Panc1 (cell line): Measurements from ENCODE around the gene BCAS3.

ENCODE experiments used
- POLR2AphosphoS5 ChIP-seq: IDR thresholded peaks from 2 replicates; pipeline ENCODE4 v1.6.1; 2012; ENCODE audit warnings: mild to moderate bottlenecking, low read depth, low read length, moderate library complexity
- TF ChIP-seq, protein P1 (sequence below): fragments of 450-650 bp; IDR thresholded peaks from 2 replicates; pipeline ENCODE4 v1.5.1; 2017; ENCODE audit warnings: mild to moderate bottlenecking

DNA sequence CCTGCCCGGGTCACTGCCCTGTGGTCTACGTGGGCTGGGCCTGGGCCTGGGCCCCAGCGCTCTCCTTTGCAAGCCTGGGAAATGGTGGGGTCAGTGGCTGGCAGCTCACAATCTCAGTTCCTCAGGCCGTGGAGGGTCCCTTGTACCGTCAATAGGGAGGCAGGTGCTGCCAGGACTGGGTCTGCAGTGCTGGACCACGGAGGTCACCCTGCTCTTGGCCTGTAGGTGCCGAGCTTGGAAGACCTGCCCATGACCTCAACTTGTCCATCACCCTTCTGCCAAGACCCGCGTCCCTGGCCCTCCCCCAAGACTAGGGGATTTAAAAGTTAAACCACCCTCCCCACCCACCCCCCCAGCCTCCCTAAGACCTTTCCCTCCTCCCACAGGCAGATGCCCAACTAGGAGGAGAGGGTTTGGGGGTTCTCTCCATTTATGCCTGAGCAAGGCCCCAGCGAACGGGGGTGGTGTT is 724.5 kb downstream of the BCAS3 start:
- TF ChIP-seq, protein P1, sequence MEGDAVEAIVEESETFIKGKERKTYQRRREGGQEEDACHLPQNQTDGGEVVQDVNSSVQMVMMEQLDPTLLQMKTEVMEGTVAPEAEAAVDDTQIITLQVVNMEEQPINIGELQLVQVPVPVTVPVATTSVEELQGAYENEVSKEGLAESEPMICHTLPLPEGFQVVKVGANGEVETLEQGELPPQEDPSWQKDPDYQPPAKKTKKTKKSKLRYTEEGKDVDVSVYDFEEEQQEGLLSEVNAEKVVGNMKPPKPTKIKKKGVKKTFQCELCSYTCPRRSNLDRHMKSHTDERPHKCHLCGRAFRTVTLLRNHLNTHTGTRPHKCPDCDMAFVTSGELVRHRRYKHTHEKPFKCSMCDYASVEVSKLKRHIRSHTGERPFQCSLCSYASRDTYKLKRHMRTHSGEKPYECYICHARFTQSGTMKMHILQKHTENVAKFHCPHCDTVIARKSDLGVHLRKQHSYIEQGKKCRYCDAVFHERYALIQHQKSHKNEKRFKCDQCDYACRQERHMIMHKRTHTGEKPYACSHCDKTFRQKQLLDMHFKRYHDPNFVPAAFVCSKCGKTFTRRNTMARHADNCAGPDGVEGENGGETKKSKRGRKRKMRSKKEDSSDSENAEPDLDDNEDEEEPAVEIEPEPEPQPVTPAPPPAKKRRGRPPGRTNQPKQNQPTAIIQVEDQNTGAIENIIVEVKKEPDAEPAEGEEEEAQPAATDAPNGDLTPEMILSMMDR, result no peak
- no peak for TF ChIP-seq POLR2AphosphoS5
